ENCODE data around the gene GH1.

The GH1 gene

DNA sequence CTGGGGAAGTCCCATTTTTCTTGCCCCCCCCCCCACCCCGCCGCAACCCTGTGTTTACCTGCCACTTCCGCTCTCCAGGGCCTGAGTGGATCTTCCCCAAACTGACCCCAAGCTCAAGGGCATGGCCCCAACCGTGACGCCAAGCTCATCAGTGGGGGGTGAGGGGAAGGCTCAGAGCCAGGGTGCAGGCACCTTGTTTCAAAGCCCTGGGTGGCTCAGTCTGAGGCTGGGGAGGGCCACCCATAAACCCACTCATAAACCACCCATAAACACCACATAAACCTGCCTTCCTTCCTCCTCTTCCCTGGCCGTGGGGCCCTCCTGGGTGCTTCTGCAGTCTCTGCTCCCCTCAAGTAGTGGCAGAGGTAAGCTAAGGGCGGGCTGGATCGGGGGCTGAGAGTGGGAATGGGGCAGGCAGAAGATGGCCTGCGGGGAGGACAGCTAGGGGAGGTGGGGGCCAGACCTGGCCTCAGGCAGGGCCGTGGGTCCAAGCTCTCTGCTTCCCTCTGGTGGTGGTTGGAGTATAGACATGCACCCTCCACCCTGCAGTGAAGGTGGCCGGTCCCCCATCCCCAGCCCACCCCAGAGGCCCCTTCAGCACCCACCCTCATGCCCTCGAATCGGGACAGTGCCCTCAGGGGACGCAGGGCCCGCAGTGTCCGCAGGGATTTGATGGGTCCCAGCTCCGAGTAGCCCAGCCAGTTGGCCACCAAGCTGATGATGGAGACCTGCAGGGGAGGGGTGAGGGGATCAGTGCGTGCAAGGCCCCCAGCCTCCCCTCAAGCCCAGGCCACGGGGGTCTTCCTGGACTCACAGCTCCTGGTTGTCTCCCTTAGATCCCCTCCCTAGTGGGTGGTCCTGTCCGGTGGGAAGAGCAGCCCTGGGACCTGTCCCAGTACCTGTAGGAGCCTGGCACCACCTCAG, 28.1 kb upstream of the GH1 start:
- no peak overlapping the region for H3K27ac Mint-ChIP-seq
- H3K9me3 Mint-ChIP-seq: no peaks in the 10 kb centered on the region
- peak; percentile 78 for DNase-seq
- no peaks in the 10 kb centered on the region for H3K36me3 Mint-ChIP-seq (ENCODE audit: low read depth)
- peaks cover 26% of the 10 kb centered on the region for H3K4me1 Mint-ChIP-seq
- no peak overlapping the region for H3K4me3 Mint-ChIP-seq
- TF ChIP-seq, protein P1, sequence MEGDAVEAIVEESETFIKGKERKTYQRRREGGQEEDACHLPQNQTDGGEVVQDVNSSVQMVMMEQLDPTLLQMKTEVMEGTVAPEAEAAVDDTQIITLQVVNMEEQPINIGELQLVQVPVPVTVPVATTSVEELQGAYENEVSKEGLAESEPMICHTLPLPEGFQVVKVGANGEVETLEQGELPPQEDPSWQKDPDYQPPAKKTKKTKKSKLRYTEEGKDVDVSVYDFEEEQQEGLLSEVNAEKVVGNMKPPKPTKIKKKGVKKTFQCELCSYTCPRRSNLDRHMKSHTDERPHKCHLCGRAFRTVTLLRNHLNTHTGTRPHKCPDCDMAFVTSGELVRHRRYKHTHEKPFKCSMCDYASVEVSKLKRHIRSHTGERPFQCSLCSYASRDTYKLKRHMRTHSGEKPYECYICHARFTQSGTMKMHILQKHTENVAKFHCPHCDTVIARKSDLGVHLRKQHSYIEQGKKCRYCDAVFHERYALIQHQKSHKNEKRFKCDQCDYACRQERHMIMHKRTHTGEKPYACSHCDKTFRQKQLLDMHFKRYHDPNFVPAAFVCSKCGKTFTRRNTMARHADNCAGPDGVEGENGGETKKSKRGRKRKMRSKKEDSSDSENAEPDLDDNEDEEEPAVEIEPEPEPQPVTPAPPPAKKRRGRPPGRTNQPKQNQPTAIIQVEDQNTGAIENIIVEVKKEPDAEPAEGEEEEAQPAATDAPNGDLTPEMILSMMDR (IDR thresholded peaks at IDR 0.05): peak; percentile 88
- H3K27me3 Mint-ChIP-seq (ENCODE audit: low read depth, poor library complexity): peaks cover 6% of the 10 kb centered on the region

- no peaks in the 10 kb centered on the region for H3K9me3 Mint-ChIP-seq
- H3K4me3 Mint-ChIP-seq: no peak overlapping the region
- H3K4me1 Mint-ChIP-seq: peaks cover 26% of the 10 kb centered on the region
- peak; percentile 70 for DNase-seq
- H3K27me3 Mint-ChIP-seq (ENCODE audit: low read depth, poor library complexity): peaks cover 11% of the 10 kb centered on the region
- TF ChIP-seq, protein P1 (IDR thresholded peaks at IDR 0.05): no peak
- no peaks in the 10 kb centered on the region for H3K36me3 Mint-ChIP-seq (ENCODE audit: low read depth)
- no peak overlapping the region for H3K27ac Mint-ChIP-seq
Measured at GRCh38 chr17:63945784-63946439, 27.3 kb upstream of the GH1 start.

- no peak for DNase-seq
- peaks cover 28% of the 10 kb centered on the region for H3K4me1 Mint-ChIP-seq
- peaks cover 16% of the 10 kb centered on the region for H3K27me3 Mint-ChIP-seq (ENCODE audit: low read depth, poor library complexity)
- TF ChIP-seq, protein P1 (IDR thresholded peaks at IDR 0.05): no peak
- no peak overlapping the region for H3K27ac Mint-ChIP-seq
- H3K36me3 Mint-ChIP-seq (ENCODE audit: low read depth): no peaks in the 10 kb centered on the region
- no peaks in the 10 kb centered on the region for H3K9me3 Mint-ChIP-seq
- H3K4me3 Mint-ChIP-seq: no peak overlapping the region
Measured at GRCh38 chr17:63944736-63945499, 26.3 kb upstream of the GH1 start.

- H3K36me3 Mint-ChIP-seq (ENCODE audit: low read depth): no peaks in the 10 kb centered on the region
- no peak for DNase-seq
- TF ChIP-seq, protein P1 (IDR thresholded peaks at IDR 0.05): no peak
- H3K9me3 Mint-ChIP-seq: no peaks in the 10 kb centered on the region
- peaks cover 21% of the 10 kb centered on the region for H3K27me3 Mint-ChIP-seq (ENCODE audit: low read depth, poor library complexity)
- no peak overlapping the region for H3K4me3 Mint-ChIP-seq
- peaks cover 33% of the 10 kb centered on the region for H3K4me1 Mint-ChIP-seq
- no peak overlapping the region for H3K27ac Mint-ChIP-seq
Measured at GRCh38 chr17:63943745-63944144, 25.1 kb upstream of the GH1 start.

DNA sequence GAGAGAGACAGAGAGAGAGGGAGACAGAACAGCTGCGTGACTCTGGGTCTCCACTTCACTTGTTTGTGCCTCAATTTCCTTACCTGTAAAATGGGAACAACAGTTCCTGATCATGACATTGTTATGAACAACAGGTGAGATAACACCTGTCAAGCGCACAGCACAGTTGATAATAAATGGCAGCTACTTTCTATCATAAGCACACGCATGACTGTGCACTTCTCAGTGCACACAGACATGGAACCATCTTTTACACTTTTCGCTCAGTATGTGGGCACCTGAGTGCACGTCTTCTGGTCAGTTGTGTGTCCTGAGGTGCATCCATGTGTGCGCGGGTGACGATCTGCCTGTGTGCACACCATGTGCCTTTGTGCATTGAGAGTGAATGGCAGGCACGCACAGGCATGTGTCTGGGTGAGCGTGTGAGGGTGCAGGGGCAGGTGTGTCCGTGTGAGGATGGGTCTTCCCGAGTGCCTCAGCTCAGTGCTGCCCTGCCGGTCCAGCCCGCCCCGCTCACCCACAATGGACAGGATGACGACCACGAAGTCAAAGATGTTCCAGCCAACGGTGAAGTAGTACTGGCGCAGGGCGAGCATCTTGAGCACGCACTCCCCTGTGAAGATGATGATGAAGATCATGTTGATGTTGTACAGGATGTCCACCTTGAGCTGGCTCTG, 23.8 kb upstream of the GH1 start:
- Mint-ChIP-seq H3K4me3 (no peak overlapping the region), H3K36me3 (ENCODE audit: low read depth) (no peaks in the 10 kb centered on the region)
- TF ChIP-seq, protein P1 (IDR thresholded peaks at IDR 0.05): no peak

More for the DNA sequence above, 23.8 kb upstream of the GH1 start:
- DNase-seq: no peak
- peaks cover 46% of the 10 kb centered on the region for H3K4me1 Mint-ChIP-seq
- H3K27me3 Mint-ChIP-seq (ENCODE audit: low read depth, poor library complexity): peaks cover 22% of the 10 kb centered on the region
- H3K27ac Mint-ChIP-seq: peak overlapping the region; percentile 80
- H3K9me3 Mint-ChIP-seq: no peaks in the 10 kb centered on the region
